Left renal pelvis (tissue), 4 donors: ENCODE data around the gene UBL7. TPM values are rescaled to one million over a fixed set of nuclear protein-coding genes. Genes with fewer than 3 reads are reported as not detected.

ENCODE experiments used
- DNase-seq, 4 donors: peaks; one replicate each; pipeline ENCODE4 v3.0.0-alpha.2; 2013; ENCODE audit warnings: low read depth in 4 of 4, low spot score in 3 of 4
- polyA plus RNA-seq, 4 donors: library from polyadenylated mRNA; unstranded; fragments of 120-200 nt; gene quantifications; one replicate each; pipeline ENCODE4 v1.2.1, GENCODE V29; 2013; ENCODE audit not compliant: insufficient read length in 4 of 4

UBL7 gene
- polyA plus RNA-seq, 4 donors, result 49.3 to 67.7 (median 63.1) TPM

DNA sequence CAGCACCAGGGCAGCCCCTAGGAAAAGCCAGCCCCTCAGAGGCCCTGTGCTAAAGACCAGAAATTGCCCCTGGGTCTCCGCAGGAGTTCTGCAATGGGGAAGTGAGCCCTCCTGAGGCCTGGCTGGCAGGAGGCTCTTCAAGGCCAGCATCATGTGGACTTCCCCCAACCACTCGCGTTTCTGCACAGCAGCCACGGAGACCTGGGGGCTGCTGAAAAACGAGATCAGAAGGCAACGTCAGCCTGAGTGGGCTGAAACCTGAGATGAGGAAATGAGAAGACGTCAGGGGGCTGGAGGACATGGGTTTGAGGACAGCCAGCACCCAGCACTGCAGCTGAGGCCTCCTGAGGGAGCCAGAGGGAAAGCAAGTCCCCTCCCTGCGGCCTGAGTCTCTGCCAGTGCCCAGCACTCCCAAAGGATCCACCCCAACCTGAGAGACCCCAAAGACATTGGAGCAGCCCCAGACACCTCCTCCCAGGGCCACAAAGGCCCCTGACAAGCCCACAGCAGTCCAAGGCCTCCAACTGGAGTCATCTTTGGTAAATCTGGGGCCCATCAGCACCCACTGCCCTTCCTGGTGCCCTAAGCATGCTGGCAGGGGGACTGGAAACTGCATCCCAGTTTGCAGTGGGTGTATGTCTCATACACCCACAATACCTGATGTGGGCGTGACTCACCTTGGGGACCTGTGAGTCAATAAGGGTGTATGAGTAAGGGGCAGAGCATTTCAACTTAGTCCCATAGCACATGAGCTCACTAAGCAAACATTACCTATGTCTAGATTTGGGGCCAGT is 64.3 kb downstream of the UBL7 start:
- no peak for DNase-seq

DNA sequence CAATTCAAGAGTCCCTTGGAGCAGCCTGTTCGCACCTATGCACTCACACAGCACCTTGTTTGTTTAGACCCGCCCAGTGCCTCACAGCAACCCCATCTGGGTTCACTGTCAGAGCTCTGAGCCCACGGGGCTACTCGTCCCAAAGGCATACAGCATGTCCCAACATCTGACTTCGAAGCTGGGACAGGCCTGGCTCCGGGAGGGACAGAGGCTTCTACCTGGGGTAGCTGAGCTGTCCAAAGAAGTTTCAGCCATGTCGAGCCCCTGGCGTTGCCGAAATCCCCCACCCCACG is 64.9 kb downstream of the UBL7 start:
- DNase-seq, result no peak

Other genes starting within 250 kb of the UBL7 start
- gene CCDC33, start 224.8 kb downstream of the UBL7 start, polyA plus RNA-seq, result 1 to 10 TPM; 2.8 to 9.2 (median 3.9) TPM
- gene CYP11A1, start 93.5 kb downstream of the UBL7 start, polyA plus RNA-seq, result 1 to 10 TPM; 1.1 to 6.0 (median 1.9) TPM
- gene SEMA7A, start 27.2 kb downstream of the UBL7 start, polyA plus RNA-seq, result 10 to 100 TPM in 1 of 4 donors, 1 to 10 TPM in 3; 5.9 to 16.8 (median 6.7) TPM
- 10 to 100 TPM in 3 of 4 donors, 1 to 10 TPM in 1; 5.2 to 17.1 (median 14.9) TPM for gene ARID3B, start 80.1 kb upstream of the UBL7 start, polyA plus RNA-seq
- 10 to 100 TPM; 61.0 to 84.1 (median 70.9) TPM for gene CLK3, start 154.7 kb upstream of the UBL7 start, polyA plus RNA-seq
- 10 to 100 TPM; 35.8 to 42.9 (median 39.8) TPM for gene EDC3, start 234.9 kb upstream of the UBL7 start, polyA plus RNA-seq